ENCODE measurements around the gene CTAGE8.
"Not testable (repeated sequence)": the region's sequence is repeated elsewhere in the genome, so short reads cannot be mapped to it uniquely, and the experiment has no call there.

Gene CTAGE8

DNA sequence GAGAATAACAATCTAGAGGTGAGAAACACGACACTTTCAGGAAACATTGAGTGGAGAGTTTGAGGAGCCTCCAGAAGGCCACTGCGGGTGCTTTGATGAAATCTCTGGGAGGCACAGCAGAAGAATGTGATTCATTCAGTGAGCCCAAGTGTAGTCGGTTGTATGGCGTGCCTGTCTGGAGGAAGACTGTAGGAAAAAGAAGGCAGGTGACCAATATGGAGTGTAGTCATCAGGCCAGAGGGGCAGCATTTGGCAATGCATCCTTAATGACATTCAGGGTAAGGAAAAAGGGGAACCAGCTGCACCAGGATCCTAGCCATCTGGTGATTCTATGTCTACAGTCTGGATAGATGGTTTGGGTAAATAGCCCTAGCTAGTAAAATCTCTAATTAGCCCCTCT lies 16.8 kb downstream of the CTAGE8 start:
- not testable (repeated sequence) for DNase-seq

DNA sequence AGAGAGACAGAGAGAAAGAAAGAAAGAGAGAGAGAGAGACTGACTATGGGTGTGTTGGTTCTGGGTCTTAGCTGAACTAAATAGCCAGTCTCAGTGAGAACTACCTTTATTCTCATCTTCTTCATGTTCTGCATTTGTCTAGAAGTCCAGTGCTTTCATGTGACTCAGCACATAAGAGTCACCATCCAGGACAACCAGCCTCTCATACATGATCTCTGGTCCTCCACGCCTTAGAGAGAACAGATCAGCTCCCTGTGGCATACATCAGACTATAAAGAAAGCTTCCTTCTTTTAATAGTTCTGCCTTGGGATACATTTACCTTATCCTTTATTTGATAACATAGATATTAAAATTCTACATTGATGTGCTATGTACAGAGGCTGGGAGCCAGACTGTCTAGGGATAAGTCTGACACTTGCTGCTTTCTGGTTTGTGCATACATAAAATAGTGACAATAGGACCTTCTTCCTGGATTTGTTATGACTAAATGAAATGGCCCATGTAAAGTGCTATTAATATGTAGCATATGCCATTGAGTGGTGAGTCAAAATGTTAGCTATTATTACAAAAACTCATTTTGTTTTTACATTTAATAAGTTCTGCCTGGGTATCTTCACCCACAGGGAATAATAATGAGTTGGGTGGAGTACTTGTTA lies 21.3 kb downstream of the CTAGE8 start:
- DNase-seq: not testable (repeated sequence)

DNA sequence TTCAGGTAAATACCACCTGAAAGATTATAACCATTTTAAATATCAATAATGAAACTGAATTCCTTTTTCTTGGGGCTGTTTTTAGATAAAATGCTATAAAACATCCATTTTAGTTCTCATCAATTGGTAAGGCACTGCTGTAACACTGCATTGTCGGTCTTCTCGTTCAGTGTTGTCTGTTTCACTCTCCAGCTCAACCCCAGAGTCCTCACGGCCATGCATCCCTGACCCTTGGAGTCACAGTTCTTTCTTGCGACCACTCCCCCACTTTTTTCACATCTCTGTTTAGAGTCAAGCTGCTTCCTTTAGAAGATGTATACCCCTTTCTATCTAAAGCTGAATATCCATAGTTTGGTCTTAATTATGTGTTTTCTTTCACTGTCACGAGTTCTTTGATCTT lies 22.1 kb downstream of the CTAGE8 start:
- not testable (repeated sequence) for DNase-seq

GRCh38 chr7:144245372-144245771 lies 23.7 kb downstream of the CTAGE8 start:
- DNase-seq: not testable (repeated sequence)

DNA sequence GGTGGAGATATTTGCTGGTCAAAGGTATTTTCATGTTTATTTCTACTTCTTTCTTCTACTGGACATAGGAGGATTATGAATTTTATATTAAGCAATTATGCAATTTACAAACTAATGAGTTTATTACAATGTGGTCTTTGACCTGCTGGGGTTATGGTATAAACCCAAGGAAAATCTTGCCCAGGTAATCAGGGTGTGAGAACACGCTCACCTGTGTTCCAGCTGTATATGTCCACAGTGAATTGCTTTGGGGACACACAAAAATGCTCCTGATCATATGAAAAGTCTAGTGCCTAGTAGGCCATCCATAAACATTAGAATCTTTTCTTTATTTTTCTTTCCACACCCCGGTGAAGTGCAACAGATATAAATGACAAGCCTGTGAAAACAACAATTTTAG lies 29.7 kb downstream of the CTAGE8 start, which contains the start of gene OR2A42:
Gene OR2A42 (minus strand): TSS at position 241 of the 400 bp plus-strand sequence. CDS start 6,762 bp downstream, outside the sequence.
- DNase-seq: not testable (repeated sequence)

DNA sequence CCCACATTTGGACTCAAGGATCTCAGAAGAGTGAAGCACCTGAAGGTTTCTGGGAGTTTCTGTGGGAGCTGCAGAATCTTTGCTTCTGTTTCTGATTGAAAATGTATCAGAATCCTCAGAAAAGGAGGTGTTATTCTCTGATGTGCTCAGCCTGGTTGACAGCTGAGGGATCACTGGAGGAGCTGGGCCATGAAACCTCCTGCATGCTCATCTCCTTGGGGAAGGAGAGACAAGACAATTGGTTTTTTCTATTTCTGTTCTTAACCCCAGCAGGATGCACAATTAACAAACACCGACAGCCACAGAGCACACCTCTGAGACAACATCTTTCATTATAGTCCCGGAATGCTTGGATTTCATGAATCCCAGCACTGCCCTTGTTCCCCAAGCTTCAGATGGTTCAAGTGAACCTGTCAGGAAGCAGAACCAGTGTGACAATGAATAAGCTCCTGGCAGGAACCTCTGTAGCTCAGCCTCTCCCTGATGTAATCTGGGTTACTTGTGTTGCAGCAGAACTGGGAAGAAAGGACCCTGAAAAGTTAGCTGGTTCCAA lies 30.5 kb downstream of the CTAGE8 start:
- DNase-seq: not testable (repeated sequence)

GRCh38 chr7:144233039-144233438 lies 36.0 kb downstream of the CTAGE8 start:
- DNase-seq: not testable (repeated sequence)

DNA sequence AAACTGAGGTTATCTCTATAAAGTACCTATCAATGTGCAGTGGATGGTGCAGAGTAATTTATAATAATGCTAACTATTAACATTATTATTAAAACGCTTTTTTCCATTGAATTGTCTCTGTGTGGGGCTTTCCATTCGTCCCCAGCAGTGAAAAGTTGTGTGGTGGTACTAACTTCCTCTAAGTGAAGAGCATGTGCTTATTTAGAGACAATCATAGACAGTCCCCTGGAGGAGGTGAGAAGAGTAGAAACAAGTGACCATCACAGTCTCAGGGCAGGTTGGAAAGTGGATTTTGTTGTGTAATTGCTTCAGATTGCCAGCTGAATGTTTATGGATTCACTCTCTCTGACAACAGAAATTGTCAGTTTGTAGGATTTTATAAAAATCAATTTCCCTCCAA lies 38.1 kb downstream of the CTAGE8 start:
- not testable (repeated sequence) for DNase-seq

DNA sequence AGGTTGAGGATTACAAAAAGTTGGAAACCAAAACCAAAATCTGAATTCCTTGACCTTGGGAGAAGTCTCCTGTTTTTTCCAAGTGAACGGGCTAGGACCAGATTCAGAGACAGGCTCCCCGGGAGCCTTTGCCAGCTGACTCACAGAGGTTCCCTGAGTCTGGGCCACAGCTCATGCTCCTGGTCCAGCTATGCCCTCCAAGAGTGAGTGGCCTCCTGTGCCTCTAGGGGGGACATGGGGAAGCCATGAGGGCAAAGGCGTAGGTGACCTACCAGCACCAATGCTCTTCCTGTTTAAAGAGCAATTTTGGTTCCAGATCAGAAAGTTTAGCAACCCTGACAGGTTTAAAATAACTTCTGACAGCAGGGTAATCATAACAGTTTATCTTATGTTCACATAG lies 40.3 kb downstream of the CTAGE8 start:
- not testable (repeated sequence) for DNase-seq

GRCh38 chr7:144226866-144227265 lies 42.2 kb downstream of the CTAGE8 start:
- DNase-seq: not testable (repeated sequence)

- DNase-seq: not testable (repeated sequence)
Observed at GRCh38 chr7:144223675-144224074, 45.4 kb downstream of the CTAGE8 start.

GRCh38 chr7:144220531-144220930 lies 48.6 kb downstream of the CTAGE8 start:
- not testable (repeated sequence) for DNase-seq

GRCh38 chr7:144219149-144219548 lies 49.9 kb downstream of the CTAGE8 start:
- not testable (repeated sequence) for DNase-seq

DNA sequence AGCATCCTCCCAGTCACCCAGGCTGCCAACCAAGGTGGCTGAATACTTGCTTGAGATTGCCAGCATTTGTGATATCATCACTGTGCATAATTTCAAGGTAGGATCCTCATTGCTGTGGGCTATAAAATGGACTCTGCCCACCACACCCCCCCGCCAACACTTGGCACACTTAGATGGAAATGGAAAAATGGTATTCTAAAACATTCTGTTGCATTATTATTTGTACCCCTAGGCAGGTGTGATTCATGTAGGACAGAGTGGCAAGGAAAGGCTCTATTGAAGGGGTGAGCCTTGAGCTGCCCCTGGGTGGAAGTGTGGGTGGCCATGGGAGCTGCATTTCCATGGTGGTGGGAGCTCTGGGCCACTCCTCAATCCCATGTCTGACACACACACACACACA lies 50.5 kb downstream of the CTAGE8 start:
- DNase-seq: not testable (repeated sequence)

GRCh38 chr7:144217200-144217599 lies 51.9 kb downstream of the CTAGE8 start:
- DNase-seq: not testable (repeated sequence)
